SU-DHL-6 (cell line): ENCODE measurements around the gene DDX41.

Experiments used
- H2AFZ ChIP-seq: fragments of 200-600 bp; sonication (generic); 2 replicates; pipeline ENCODE4 v1.6.1; 2014; ENCODE audit warnings: low read depth, mild to moderate bottlenecking, moderate library complexity, mixed read lengths, antibody characterized with exemption, low read length; ENCODE audit not compliant: severe bottlenecking
- H3F3A ChIP-seq: fragments of 200-600 bp; shearing (Covaris generic); 2 replicates; pipeline ENCODE4 v1.6.0; 2016; ENCODE audit warnings: antibody characterized with exemption, mild to moderate bottlenecking; ENCODE audit not compliant: insufficient read depth
- H3K27ac ChIP-seq: fragments of 200-600 bp; sonication (generic); 2 replicates; pipeline ENCODE4 v1.5.1; 2016; ENCODE audit warnings: low read depth, mild to moderate bottlenecking, low read length, moderate library complexity, mixed read lengths
- H3K27me3 ChIP-seq: fragments of 200-600 bp; sonication (generic), shearing (Covaris generic); 2 replicates; pipeline ENCODE4 v1.6.0; 2014; ENCODE audit warnings: mild to moderate bottlenecking, low read length
- H3K36me3 ChIP-seq: fragments of 200-600 bp; sonication (generic); 2 replicates; pipeline ENCODE4 v1.6.1; 2014; ENCODE audit warnings: mild to moderate bottlenecking, low read length, mixed read lengths
- H3K4me2 ChIP-seq: fragments of 300-600, 200-600 bp; shearing (Covaris generic), sonication (generic); 2 replicates; pipeline ENCODE4 v1.6.0; 2014; ENCODE audit warnings: low read length, low read depth, mild to moderate bottlenecking; ENCODE audit not compliant: poor library complexity, severe bottlenecking
- H3K4me3 ChIP-seq: fragments of 200-600 bp; sonication (generic); 2 replicates; pipeline ENCODE4 v1.5.1; 2014; ENCODE audit warnings: antibody characterized with exemption, low read length, mild to moderate bottlenecking, mixed read lengths; ENCODE audit not compliant: insufficient read depth, poor library complexity, severe bottlenecking
- H3K79me2 ChIP-seq: fragments of 200-600 bp; sonication (generic); 2 replicates; pipeline ENCODE4 v1.6.1; 2014; ENCODE audit warnings: mild to moderate bottlenecking, low read length, moderate library complexity; ENCODE audit not compliant: insufficient read depth
- H3K9ac ChIP-seq: fragments of 200-600 bp; sonication (generic); 2 replicates; pipeline ENCODE4 v1.7.0; 2014; ENCODE audit warnings: mild to moderate bottlenecking, low read length
- H3K9me2 ChIP-seq: fragments of 200-600 bp; sonication (generic); replicated peaks from 2 replicates; pipeline ENCODE4 v1.6.1; 2014; ENCODE audit warnings: low read length; ENCODE audit not compliant: insufficient read depth
- H3K9me3 ChIP-seq: fragments of 200-600 bp; sonication (generic); 2 replicates; pipeline ENCODE4 v1.6.1; 2014; ENCODE audit warnings: low read length, mixed read lengths; ENCODE audit not compliant: insufficient read depth
- H4K20me1 ChIP-seq: fragments of 200-600 bp; sonication (generic); 2 replicates; pipeline ENCODE4 v1.6.1; 2014; ENCODE audit warnings: low read depth, mild to moderate bottlenecking, antibody characterized with exemption, low read length, moderate library complexity, mixed read lengths
- CTCF ChIP-seq: fragments of 200-600 bp; sonication (generic); IDR thresholded peaks from one replicate; pipeline ENCODE4 v1.5.1; 2017; ENCODE audit warnings: antibody characterized with exemption, mild to moderate bottlenecking, low read length, moderate library complexity; ENCODE audit not compliant: insufficient read depth, poor library complexity, severe bottlenecking
- EZH2phosphoT487 ChIP-seq: fragments of 200-600 bp; sonication (generic), shearing (Covaris generic); conservative IDR thresholded peaks from 2 replicates; pipeline ENCODE4 v1.6.1; 2018; ENCODE audit warnings: mild to moderate bottlenecking, antibody characterized with exemption, low read length, moderate library complexity, mixed read lengths

The DDX41 gene

GRCh38 chr5:177498013-177498787 is 18.6 kb downstream of the DDX41 start:
- no peaks in the 10 kb centered on the region for H3K9me2 ChIP-seq
- H3K27me3 ChIP-seq, result no peaks in the 10 kb centered on the region
- peak overlapping the region; percentile 70 for H3K4me3 ChIP-seq
- H3K36me3 ChIP-seq, result no peaks in the 10 kb centered on the region
- H3K79me2 ChIP-seq, result no peaks in the 10 kb centered on the region
- H2AFZ ChIP-seq, result peak overlapping the region; percentile 79
- TF ChIP-seq CTCF (no peak), EZH2phosphoT487 (no peak)
- H3K27ac ChIP-seq, result no peak overlapping the region
- H4K20me1 ChIP-seq, result no peaks in the 10 kb centered on the region
- H3K4me2 ChIP-seq, result peak overlapping the region; percentile 71
- peaks cover 19% of the 10 kb centered on the region for H3F3A ChIP-seq
- H3K9me3 ChIP-seq, result no peaks in the 10 kb centered on the region
- H3K9ac ChIP-seq, result peak overlapping the region; percentile 75

GRCh38 chr5:177497292-177498012 is 19.3 kb downstream of the DDX41 start, which contains the start of gene PDLIM7:
TSS of gene PDLIM7 (minus strand) at chr5:177497604. CDS start at chr5:177496512, 1,092 bp downstream.
- H3K9me3 ChIP-seq, result no peaks in the 10 kb centered on the region
- no peaks in the 10 kb centered on the region for H3K36me3 ChIP-seq
- peak within 1 kb of the TSS; percentile 34; the same call in 1 of the 2 replicates for H3K27ac ChIP-seq
- H3K9ac ChIP-seq, result peak within 1 kb of the TSS; percentile 75
- H3K27me3 ChIP-seq, result no peaks in the 10 kb centered on the region
- H2AFZ ChIP-seq, result peak within 1 kb of the TSS; percentile 79
- no peaks in the 10 kb centered on the region for H4K20me1 ChIP-seq
- peak within 1 kb of the TSS; percentile 71 for H3K4me2 ChIP-seq
- H3K9me2 ChIP-seq, result no peaks in the 10 kb centered on the region
- no peak for TF ChIP-seq CTCF
- TF ChIP-seq EZH2phosphoT487, result no peak
- peaks cover 15% of the 10 kb centered on the region for H3F3A ChIP-seq
- peak within 1 kb of the TSS; percentile 70 for H3K4me3 ChIP-seq
- H3K79me2 ChIP-seq, result no peaks in the 10 kb centered on the region

GRCh38 chr5:177496727-177497291 is 20.0 kb downstream of the DDX41 start:
- Histone ChIP-seq H3K79me2 (no peaks in the 10 kb centered on the region), H3K4me3 (peak overlapping the region; percentile 70), H3K27me3 (no peaks in the 10 kb centered on the region), H3K9ac (peak overlapping the region; percentile 75), H2AFZ (peak overlapping the region; percentile 65), H4K20me1 (no peaks in the 10 kb centered on the region), H3K4me2 (peak overlapping the region; percentile 71), H3K27ac (peak overlapping the region; percentile 34; the same call in 1 of the 2 replicates), H3K36me3 (no peaks in the 10 kb centered on the region), H3K9me3 (no peaks in the 10 kb centered on the region), H3K9me2 (no peaks in the 10 kb centered on the region), H3F3A (peaks cover 9% of the 10 kb centered on the region)
- TF ChIP-seq CTCF, result no peak
- TF ChIP-seq EZH2phosphoT487, result no peak
